Measurements from ENCODE around the gene ITPR3. TPM values are rescaled to one million over a fixed set of nuclear protein-coding genes. Genes with fewer than 3 reads are reported as not detected.

ITPR3 gene
- total RNA-seq, 2 donors from 2014 or later, result 21.8 to 99.1 TPM

DNA sequence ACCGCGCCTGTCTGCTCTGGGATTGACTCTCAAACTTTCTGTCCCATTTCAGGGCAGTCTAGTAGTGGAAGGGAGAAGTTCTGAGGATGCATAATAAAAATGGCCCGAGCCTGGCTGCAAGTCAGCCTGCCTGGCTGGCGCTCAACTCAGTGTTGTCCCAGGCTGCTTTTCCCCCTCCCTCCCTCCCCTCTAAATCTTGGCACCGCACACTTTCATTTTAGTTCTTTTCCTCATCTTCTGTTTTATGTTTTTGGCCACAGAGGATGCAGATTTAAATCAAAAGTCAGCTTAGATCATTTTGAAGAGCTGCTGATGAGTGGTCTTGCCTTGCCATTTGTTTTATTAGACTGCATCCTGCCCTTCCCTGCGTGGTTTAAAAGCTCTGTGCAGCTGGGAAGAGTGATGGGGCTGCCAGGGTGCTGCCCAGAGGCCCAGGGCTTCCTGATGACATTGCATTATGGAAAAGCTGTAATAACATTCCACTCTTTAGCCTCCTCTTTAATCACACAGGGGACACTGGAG, 96.9 kb downstream of the ITPR3 start:
- peak; percentile 61 for DNase-seq (ENCODE audit: low spot score)
- H3K27me3 ChIP-seq (replicated peaks; ENCODE audit: insufficient read depth), result no peaks in the 10 kb centered on the region
- H3K27ac ChIP-seq, result peak overlapping the region; percentile 69 to 76
- H3K4me1 ChIP-seq (replicated peaks), result peaks cover 19% of the 10 kb centered on the region
- no peak overlapping the region for H3K4me3 ChIP-seq
- H3K36me3 ChIP-seq, result no peaks in the 10 kb centered on the region
- WGBS, result 2% methylated on average over 6 of the region's 6 CpGs
- TF ChIP-seq, protein P1, sequence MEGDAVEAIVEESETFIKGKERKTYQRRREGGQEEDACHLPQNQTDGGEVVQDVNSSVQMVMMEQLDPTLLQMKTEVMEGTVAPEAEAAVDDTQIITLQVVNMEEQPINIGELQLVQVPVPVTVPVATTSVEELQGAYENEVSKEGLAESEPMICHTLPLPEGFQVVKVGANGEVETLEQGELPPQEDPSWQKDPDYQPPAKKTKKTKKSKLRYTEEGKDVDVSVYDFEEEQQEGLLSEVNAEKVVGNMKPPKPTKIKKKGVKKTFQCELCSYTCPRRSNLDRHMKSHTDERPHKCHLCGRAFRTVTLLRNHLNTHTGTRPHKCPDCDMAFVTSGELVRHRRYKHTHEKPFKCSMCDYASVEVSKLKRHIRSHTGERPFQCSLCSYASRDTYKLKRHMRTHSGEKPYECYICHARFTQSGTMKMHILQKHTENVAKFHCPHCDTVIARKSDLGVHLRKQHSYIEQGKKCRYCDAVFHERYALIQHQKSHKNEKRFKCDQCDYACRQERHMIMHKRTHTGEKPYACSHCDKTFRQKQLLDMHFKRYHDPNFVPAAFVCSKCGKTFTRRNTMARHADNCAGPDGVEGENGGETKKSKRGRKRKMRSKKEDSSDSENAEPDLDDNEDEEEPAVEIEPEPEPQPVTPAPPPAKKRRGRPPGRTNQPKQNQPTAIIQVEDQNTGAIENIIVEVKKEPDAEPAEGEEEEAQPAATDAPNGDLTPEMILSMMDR (IDR thresholded peaks at IDR 0.05), result no peak
- TF ChIP-seq POLR2AphosphoS5 (IDR thresholded peaks at IDR 0.05) (peak; percentile 19), POLR2A (IDR thresholded peaks at IDR 0.05) (no peak)
- H3K9me3 ChIP-seq, result no peaks in the 10 kb centered on the region
- intact Hi-C loops (cut with DNase I), result no loop called here

DNA sequence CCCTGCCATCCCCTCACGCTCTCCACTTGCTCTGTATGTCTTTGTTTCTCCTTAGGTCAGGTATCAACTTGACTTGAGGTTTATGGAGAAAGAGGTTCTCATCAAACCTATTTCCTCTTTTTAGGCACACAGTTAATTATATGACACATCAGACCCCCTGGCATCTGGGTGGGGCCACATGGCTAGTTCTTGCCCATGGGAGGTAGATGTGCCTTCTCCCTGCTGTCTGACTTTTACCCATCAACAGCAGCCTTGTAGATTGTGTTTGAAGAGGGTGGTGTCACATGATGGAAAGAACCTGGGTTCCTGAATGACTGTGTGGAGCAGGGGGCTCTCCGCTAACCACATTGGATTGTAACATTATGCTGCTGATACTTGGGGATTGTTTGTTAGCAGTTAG, 97.6 kb downstream of the ITPR3 start:
- intact Hi-C loops (cut with DNase I), result no loop called here
- TF ChIP-seq, protein P1 (IDR thresholded peaks at IDR 0.05), result no peak
- TF ChIP-seq POLR2AphosphoS5 (IDR thresholded peaks at IDR 0.05), result no peak
- TF ChIP-seq POLR2A (IDR thresholded peaks at IDR 0.05), result no peak

DNA sequence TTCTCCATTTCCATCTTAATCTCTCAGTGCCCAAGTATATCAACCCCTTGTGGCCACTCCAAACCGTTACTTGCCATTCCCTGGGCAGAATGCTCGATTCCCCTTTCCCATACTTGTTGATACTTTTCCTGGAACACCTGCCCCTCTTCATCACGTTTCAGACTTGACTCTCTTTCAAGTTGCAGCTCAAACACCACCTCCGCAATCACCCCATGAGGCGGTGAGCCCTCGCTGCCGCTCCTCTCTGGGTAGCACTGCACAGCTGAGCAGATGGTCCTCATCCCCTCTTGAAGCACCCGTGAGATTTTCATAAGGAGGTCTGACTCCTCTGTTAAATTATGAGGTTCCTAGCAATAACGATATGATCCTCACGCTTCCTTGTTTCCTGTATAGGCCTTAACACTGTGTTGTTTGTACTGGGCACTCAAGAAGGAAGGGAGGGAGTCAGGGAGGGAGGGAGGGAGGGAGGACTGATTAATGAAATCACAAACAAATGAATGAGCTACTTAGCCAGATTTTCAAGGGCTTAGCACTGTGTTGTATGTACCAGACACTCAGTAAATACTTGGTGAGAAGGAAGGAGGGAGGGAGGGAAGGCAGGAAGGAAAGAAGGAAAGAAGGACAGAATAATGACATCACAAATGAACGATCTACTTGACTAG, 98.3 kb downstream of the ITPR3 start:
- Histone ChIP-seq H3K36me3 (no peaks in the 10 kb centered on the region), H3K9me3 (no peaks in the 10 kb centered on the region), H3K4me3 (no peak overlapping the region), H3K27me3 (replicated peaks; ENCODE audit: insufficient read depth) (no peaks in the 10 kb centered on the region), H3K27ac (peak overlapping the region; percentile 69 to 76), H3K4me1 (replicated peaks) (peaks cover 19% of the 10 kb centered on the region)
- intact Hi-C loops (cut with DNase I), result no loop called here
- 68% methylated on average over 11 of the region's 11 CpGs for WGBS
- DNase-seq (ENCODE audit: low spot score), result no peak
- no peak for TF ChIP-seq POLR2AphosphoS5 (IDR thresholded peaks at IDR 0.05)
- TF ChIP-seq, protein P1 (IDR thresholded peaks at IDR 0.05), result no peak
- TF ChIP-seq POLR2A (IDR thresholded peaks at IDR 0.05), result no peak

More for the DNA sequence above, 97.6 kb downstream of the ITPR3 start:
- Histone ChIP-seq H3K27ac (peak overlapping the region; percentile 69 to 76), H3K4me1 (replicated peaks) (peaks cover 19% of the 10 kb centered on the region), H3K4me3 (no peak overlapping the region), H3K36me3 (no peaks in the 10 kb centered on the region), H3K9me3 (no peaks in the 10 kb centered on the region), H3K27me3 (replicated peaks; ENCODE audit: insufficient read depth) (no peaks in the 10 kb centered on the region)
- no peak for DNase-seq (ENCODE audit: low spot score)
- WGBS, result 79% methylated on average over 2 of the region's 2 CpGs

DNA sequence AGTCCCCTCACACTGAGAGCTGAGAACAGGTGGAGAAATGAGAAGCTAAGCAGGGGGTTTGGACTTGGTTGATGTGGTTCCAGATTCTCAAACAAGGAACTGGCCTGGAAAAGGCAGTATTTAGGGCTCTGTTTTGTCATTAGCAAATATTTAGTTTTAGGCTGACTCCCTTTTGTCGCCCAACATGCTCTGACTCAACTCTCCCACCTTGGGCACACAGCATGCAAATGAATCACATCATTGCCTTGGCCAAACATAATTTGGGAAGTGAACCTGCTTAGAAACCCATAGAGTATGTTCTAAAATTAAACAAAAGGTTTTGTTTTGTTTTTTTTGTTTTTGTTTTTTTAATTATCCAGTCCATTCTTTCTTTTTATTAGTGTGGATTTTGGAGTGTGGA, 99.9 kb downstream of the ITPR3 start:
- H3K9me3 ChIP-seq, result no peaks in the 10 kb centered on the region
- 47% methylated on average over 1 of the region's 1 CpG for WGBS
- H3K36me3 ChIP-seq, result no peaks in the 10 kb centered on the region
- no peak for TF ChIP-seq POLR2A (IDR thresholded peaks at IDR 0.05)
- no peak for TF ChIP-seq POLR2AphosphoS5 (IDR thresholded peaks at IDR 0.05)
- TF ChIP-seq, protein P1 (IDR thresholded peaks at IDR 0.05), result no peak
- intact Hi-C loops (cut with DNase I), result no loop called here
- H3K4me1 ChIP-seq (replicated peaks), result peaks cover 17% of the 10 kb centered on the region
- DNase-seq (ENCODE audit: low spot score), result no peak
- H3K27ac ChIP-seq, result peak overlapping the region; percentile 57 to 76
- H3K4me3 ChIP-seq, result no peak overlapping the region
- H3K27me3 ChIP-seq (replicated peaks; ENCODE audit: insufficient read depth), result no peaks in the 10 kb centered on the region

DNA sequence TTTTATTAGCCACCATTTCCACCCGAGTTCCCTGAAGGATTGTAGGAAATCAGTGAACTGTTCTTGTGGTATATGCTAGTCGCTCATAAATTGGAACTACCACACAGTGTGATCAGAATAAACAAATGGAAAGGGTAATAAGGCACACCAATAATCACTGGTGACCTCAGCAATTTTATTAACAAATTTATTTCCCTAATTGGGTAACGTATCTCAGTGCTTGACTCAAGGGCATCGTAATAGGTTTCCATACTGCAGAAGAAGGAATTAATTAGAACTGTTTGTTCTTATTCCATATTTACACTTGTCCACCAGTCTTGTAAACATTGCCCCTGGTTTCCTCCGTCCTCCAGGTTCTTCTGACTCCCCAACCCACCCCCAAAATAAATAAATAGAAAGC, 100.4 kb downstream of the ITPR3 start:
- Histone ChIP-seq H3K9me3 (no peaks in the 10 kb centered on the region), H3K4me3 (no peak overlapping the region), H3K4me1 (replicated peaks) (peaks cover 12% of the 10 kb centered on the region), H3K27ac (peak overlapping the region; percentile 57 to 76), H3K36me3 (no peaks in the 10 kb centered on the region), H3K27me3 (replicated peaks; ENCODE audit: insufficient read depth) (no peaks in the 10 kb centered on the region)
- intact Hi-C loops (cut with DNase I), result no loop called here
- TF ChIP-seq POLR2AphosphoS5 (IDR thresholded peaks at IDR 0.05), result peak; percentile 69
- no peak for TF ChIP-seq POLR2A (IDR thresholded peaks at IDR 0.05)
- TF ChIP-seq, protein P1 (IDR thresholded peaks at IDR 0.05), result no peak
- 52% methylated on average over 5 of the region's 5 CpGs for WGBS
- DNase-seq (ENCODE audit: low spot score), result no peak

Measured in prostate gland (tissue), 2 donors.